Cerebellar nuclear complex (tissue), 1 donor: Measurements from ENCODE around the gene HCAR2.
"Not testable (repeated sequence)": the region's sequence is repeated elsewhere in the genome, so short reads cannot be mapped to it uniquely, and the experiment has no call there.

Experiments
- DNase-seq, 2 experiments: peaks; one replicate each; lab custom pipeline; 2025; lab: John Stamatoyannopoulos, UW

The HCAR2 gene

GRCh38 chr12:122716658-122717057 is 13.5 kb upstream of the HCAR2 start, which contains the start of gene HCAR3:
TSS of gene HCAR3 (minus strand) at chr12:122716811. CDS start at chr12:122716737, 74 bp downstream.
- DNase-seq, result not testable (repeated sequence)

- DNase-seq, result not testable (repeated sequence)
These were observed 12.1 kb upstream of the HCAR2 start for GRCh38 chr12:122715211-122715610.

- DNase-seq, result not testable (repeated sequence)
These were observed 10.5 kb upstream of the HCAR2 start for GRCh38 chr12:122713491-122714188.

DNA sequence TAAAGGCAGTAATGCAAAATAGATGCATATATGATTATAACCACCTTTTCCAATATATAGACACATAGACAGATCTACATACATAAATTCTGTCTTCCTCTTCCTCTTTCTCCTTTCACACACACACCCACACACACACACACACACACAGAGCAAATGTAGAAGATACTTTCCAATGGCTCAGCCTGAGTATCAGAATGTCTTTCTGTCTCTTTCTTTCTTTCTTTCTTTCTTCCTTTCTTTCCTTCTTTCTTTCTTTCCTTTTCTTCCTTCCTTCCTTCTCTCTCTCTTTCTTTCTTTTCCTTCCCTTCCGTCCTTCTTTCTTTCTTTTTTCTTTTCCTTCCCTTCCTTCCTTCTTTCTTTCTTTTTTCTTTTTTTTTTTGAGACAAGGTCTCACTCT is 8.1 kb upstream of the HCAR2 start:
- not testable (repeated sequence) for DNase-seq

GRCh38 chr12:122710341-122710740 is 7.2 kb upstream of the HCAR2 start:
- not testable (repeated sequence) for DNase-seq

DNA sequence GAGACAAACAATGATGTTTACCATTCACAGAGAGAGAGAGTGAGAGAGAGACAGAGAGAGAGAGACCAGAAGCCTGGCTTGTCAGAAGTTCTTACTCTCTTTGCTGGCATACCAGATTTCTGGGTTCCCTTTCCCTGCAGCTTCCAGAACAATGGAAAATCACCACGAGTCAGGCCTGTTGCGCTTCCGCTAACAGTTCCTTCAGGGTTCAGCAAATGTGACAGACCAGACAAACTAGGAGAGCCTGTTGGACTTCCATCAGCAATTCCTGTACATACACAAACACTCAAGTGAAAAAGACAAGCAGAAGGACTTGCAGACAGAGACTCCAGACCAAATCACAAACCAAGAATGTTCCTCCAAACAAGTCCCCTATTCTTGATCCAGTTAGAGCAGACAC is 6.1 kb upstream of the HCAR2 start:
- DNase-seq, result not testable (repeated sequence)

DNA sequence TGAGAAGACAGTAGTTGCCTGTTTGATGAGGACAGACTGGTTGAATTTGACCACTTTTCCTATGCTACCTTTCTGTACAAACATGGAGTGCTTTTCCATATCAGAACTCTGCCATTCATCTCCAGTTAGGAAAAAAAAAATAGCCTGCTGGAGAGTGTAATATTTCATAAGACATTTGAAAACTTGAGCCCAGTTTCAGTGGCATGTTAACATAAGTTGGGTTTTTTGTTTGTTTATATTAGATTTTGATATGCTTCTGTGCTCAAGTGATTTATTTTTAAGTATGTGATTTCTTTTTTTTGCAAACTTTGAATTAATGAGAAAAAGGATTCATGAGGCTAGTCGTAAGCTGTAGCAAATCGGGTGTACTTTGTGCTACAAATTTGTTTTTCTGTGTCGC is 684 bp upstream of the HCAR2 start:
- not testable (repeated sequence) for DNase-seq

DNA sequence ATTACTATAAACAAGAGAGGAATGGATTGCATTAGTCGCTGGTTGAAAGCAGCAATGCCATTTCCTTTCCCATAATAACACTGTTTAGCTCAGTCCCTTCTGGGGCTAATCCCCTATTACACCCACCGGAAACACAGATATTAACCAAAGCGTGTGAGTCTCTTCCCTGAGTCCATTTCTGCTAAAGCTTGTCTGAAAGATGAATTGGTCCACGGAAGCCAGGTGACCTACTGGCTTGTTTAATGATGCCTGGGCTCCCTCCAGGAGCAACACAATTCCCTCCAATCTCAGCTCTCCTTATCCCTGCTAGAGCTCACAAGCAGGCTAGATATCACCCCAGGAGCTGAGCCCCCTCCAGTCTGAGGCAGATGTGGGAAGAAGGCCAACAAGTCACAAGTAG is 1.7 kb downstream of the HCAR2 start:
- DNase-seq, result not testable (repeated sequence)

DNA sequence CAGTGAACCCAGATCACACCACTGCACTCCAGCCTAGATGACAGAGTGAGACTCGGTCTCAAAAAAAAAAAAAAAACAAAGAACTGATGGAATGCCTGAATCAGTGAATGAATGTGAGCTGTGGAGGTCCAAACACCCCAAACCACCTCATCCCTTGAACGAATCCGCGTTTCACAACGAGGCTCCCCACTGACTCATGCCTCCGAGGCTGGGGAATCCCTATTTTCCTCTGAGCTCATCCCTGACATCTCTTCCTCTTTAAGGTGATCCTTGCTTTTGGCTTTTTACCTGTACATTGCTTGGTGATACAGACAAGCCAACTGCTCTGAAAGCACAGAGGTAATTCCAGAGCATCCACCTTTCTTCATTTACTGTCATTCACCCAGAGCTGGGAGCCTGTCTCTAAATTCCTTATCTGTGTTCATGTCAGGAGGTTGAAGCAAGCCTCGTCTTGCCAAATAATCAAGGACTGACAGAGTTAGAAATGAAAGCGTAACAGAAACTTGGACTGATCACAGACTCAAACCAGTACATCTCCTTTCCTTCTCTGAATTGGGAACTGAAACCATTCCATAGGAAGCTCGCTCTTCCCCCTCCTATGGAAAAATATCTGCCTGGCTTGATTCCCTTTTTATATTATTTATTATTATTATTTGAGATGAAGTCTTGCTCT is 3.0 kb downstream of the HCAR2 start:
- DNase-seq, result not testable (repeated sequence)

- not testable (repeated sequence) for DNase-seq
These were observed 6.2 kb downstream of the HCAR2 start for GRCh38 chr12:122696922-122697321.

- DNase-seq, result no peak
These were observed 11.6 kb downstream of the HCAR2 start for GRCh38 chr12:122691566-122691965.

- DNase-seq, result no peak
These were observed 14.9 kb downstream of the HCAR2 start for GRCh38 chr12:122688291-122688690.

- DNase-seq, result no peak
These were observed 16.1 kb downstream of the HCAR2 start for GRCh38 chr12:122687086-122687485.

- DNase-seq, result no peak
These were observed 16.6 kb downstream of the HCAR2 start for GRCh38 chr12:122686538-122686937.

DNA sequence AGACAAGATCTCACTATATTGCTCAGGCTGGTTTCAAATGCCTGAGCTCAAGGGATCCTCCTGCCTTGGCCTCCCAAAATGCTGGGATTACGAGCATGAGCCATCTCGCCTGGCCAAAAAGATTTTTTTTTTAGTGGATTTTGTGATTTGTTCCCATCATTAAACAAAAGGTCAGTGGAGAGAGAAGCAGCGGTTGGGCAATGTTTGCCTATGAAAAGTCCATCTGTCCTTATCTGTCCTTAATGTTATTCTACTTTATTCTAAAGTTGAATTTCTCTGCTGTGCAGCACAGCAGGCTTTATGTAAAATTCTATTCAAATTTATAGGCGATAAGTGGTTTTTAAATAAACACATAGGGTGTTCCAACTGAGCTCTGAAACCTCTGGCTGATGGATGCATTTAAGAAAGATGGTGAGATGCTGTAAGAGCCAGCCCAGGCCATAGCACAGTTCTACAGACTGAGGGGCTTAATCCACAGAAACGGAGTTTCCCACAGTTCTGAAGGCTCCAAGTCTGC is 18.8 kb downstream of the HCAR2 start:
- no peak for DNase-seq

- no peak for DNase-seq
These were observed 21.3 kb downstream of the HCAR2 start for GRCh38 chr12:122681814-122682213.

DNA sequence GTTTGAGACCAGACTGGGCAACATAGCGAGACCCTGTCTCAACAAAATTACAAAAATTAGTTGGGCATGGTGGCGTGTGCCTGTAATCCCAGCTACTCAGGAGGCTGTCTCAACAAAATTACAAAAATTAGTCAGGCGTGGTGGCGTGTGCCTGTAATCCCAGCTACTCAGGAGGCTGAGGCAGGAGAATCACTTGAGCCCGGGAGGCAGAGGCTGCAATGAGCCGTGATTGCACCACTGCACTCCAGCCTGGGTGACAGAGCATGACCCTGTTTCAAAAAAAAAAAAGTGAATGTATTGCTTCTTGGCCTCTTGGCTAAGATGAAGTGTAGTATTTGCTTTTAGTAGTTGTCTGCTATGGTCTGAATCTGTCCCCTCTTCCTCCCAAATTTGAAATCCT is 22.2 kb downstream of the HCAR2 start:
- DNase-seq, result not testable (repeated sequence)

GRCh38 chr12:122676781-122677180 is 26.4 kb downstream of the HCAR2 start:
- DNase-seq, result not testable (repeated sequence)

GRCh38 chr12:122676015-122676414 is 27.1 kb downstream of the HCAR2 start:
- not testable (repeated sequence) for DNase-seq

DNA sequence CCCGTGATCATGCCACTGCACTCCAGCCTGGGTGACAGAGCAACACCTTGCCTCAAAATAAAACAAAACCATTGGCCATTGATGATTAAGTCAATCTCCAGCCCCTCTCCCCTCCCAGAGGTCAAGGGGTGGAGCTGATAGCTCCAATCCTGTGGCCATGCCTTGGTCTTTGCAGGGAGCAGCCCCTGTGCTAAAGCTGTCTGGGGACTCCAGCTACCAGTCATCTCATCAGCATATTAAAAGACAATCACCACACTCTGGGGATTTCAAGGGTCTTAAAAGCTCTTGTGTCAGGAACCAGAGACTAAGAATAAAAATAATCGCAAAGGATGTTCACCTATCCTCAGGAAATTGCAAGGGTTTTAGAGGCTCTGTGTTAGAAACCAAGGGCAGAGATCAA is 30.6 kb downstream of the HCAR2 start:
- no peak for DNase-seq

DNA sequence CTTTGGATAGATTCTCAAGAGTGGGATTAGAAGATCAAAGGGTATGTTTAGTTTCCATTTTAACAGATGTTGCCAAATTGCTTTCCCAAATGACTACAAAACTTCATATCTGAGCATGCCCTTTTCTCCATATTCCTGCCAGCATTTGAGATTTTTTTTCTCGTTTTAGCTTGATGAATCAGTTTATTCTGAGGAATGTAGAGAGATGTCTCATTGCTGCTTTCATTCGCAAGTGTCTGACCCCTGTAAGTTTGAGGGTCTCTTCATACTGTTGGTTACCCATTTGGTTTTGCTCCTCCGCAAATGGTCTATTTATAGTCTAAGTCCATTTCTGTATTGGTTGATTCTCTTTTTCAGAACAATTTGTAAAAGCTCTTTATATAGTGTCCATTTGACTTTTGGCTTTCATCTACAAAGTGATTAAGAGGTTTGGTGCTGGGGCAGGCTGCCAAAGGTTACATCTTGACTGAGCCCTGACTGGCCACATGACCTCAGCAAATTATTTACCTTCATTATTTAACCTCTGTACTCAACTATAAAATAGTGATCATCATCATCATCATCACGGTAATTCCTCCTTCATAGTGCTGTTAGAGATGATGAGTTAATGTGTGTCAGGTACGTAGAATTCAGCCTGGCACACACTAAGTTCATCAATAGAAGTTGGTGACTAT is 33.6 kb downstream of the HCAR2 start:
- no peak for DNase-seq

- no peak for DNase-seq
These were observed 34.9 kb downstream of the HCAR2 start for GRCh38 chr12:122668268-122668667.

DNA sequence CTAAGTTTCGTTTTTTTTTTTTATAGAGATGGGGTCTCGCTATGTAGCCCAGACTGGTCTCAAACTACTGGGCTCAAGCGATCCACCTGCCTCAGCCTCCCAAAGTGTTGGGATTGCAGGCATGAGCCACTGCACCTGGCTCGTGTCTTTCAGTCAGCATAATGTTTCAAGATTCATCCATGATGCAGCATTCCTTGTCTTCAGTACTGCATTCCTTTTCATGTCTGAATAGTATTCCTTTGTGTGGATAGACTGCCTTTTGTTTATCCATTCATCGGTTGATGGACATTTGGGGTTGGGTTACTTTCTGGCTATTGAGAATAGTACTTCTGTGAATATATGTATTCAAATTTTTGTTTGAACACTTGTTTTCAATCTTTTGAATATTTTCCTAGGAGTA is 37.4 kb downstream of the HCAR2 start:
- no peak for DNase-seq
